PC-9 (cell line): ENCODE results near the gene RABL6. TPM values are rescaled to one million over a fixed set of nuclear protein-coding genes. Genes with fewer than 3 reads are reported as not detected.

Experiments
- BruUV-seq: library from RNA; stranded (reverse); fragments of 400-500 nt; replicated peaks from 2 replicates; lab custom pipeline; 2021; lab: Mats Ljungman, UMichigan
- CTCF ChIA-PET: fragments of 300-600 bp; sonication (Branson Sonifier 250); formaldehyde crosslinking; loops from one replicate; lab custom pipeline; 2022; ENCODE audit warnings: antibody characterized with exemption; lab: Charles Lee
- POLR2A ChIA-PET: fragments of 300-600 bp; sonication (Branson Sonifier 250); formaldehyde crosslinking; loops from one replicate; lab custom pipeline; 2022; ENCODE audit warnings: antibody characterized with exemption; ENCODE audit not compliant: unreplicated experiment; lab: Charles Lee
- DNase-seq, 2 experiments: peaks; one replicate each; pipeline versions ENCODE4 v3.0.0 to v3.0.0-alpha.2; 2015 to 2022; ENCODE audit warnings: mixed read lengths in 1 of 2
- H2AFZ ChIP-seq: fragments of 200-600 bp; sonication (generic); 2 replicates; pipeline ENCODE4 v1.8.1; 2017; ENCODE audit warnings: antibody characterized with exemption
- H3F3A ChIP-seq: fragments of 200-600 bp; sonication (generic); 2 replicates; pipeline ENCODE4 v1.8.1; 2017; ENCODE audit warnings: antibody characterized with exemption, mild to moderate bottlenecking, low read depth; ENCODE audit not compliant: insufficient read depth
- H3K27ac ChIP-seq: fragments of 200-600 bp; sonication (generic); 2 replicates; pipeline ENCODE4 v1.6.1; 2016; ENCODE audit warnings: mixed run types
- H3K27me3 ChIP-seq: fragments of 200-600 bp; sonication (generic); 2 replicates; pipeline ENCODE4 v1.6.1; 2016; ENCODE audit warnings: low read depth, mixed run types; ENCODE audit not compliant: insufficient read depth
- H3K36me3 ChIP-seq: fragments of 200-600 bp; sonication (generic); 2 replicates; pipeline ENCODE4 v1.6.1; 2016; ENCODE audit warnings: low read depth, mixed run types
- H3K4me1 ChIP-seq: fragments of 200-600 bp; sonication (generic); replicated peaks from 2 replicates; pipeline ENCODE4 v1.6.1; 2016; ENCODE audit warnings: mixed run types; ENCODE audit not compliant: insufficient read depth
- H3K4me2 ChIP-seq: fragments of 200-600 bp; sonication (generic); 2 replicates; pipeline ENCODE4 v1.6.1; 2017; ENCODE audit warnings: mixed run types
- H3K4me3 ChIP-seq: fragments of 200-600 bp; sonication (generic); 2 replicates; pipeline ENCODE4 v1.6.1; 2016; ENCODE audit warnings: mixed run types
- H3K79me2 ChIP-seq: fragments of 200-600 bp; sonication (generic); 2 replicates; pipeline ENCODE4 v1.6.1; 2017; ENCODE audit warnings: low read depth, mixed run types
- H3K9me2 ChIP-seq: fragments of 200-600 bp; sonication (generic); 2 replicates; pipeline ENCODE4 v1.8.1; 2017; ENCODE audit warnings: mild to moderate bottlenecking; ENCODE audit not compliant: insufficient read depth
- H3K9me3 ChIP-seq: fragments of 200-600 bp; sonication (generic); 2 replicates; pipeline ENCODE4 v1.8.1; 2016; ENCODE audit warnings: low read depth; ENCODE audit not compliant: insufficient read depth
- H4K20me1 ChIP-seq: fragments of 200-600 bp; sonication (generic); 2 replicates; pipeline ENCODE4 v1.8.1; 2017; ENCODE audit not compliant: insufficient read depth
- CTCF ChIP-seq: fragments of 200-600 bp; sonication (generic); conservative IDR thresholded peaks from 2 replicates; pipeline ENCODE4 v1.6.1; 2017; ENCODE audit warnings: mixed run types, antibody characterized with exemption, mild to moderate bottlenecking, moderate library complexity
- EZH2 ChIP-seq: fragments of 200-600 bp; sonication (generic); IDR thresholded peaks from 2 replicates; pipeline ENCODE4 v1.8.0; 2017; ENCODE audit warnings: antibody characterized with exemption, low read depth
- intact Hi-C: fragments of 100-400 bp; cut with micrococcal nuclease; formaldehyde crosslinking; loops from one replicate; pipeline ENCODE4 v1.10.0; 2022; ENCODE audit not compliant: unreplicated experiment
- total RNA-seq: library from RNA; stranded (reverse); gene quantifications from 2 replicates; pipeline ENCODE4 v1.2.3, GENCODE V29; 2021

RABL6 gene
- total RNA-seq, 1 experiment from 2014 or later = 116 TPM

GRCh38 chr9:136854842-136855460 lies 47.2 kb downstream of the RABL6 start:
- no peaks in the 10 kb centered on the region for H3K27me3 ChIP-seq
- ChIA-PET CTCF (no interaction called here), POLR2A (no interaction called here)
- peaks cover 3% of the 10 kb centered on the region; the same call in 1 of the 2 replicates for H3K4me1 ChIP-seq
- H3K79me2 ChIP-seq = no peaks in the 10 kb centered on the region
- H3F3A ChIP-seq = peaks cover 22% of the 10 kb centered on the region; the same call in 1 of the 2 replicates
- H3K4me3 ChIP-seq = no peak overlapping the region
- no peaks in the 10 kb centered on the region for H3K9me3 ChIP-seq
- no peaks in the 10 kb centered on the region for H3K9me2 ChIP-seq
- no peak for TF ChIP-seq EZH2
- no peak for TF ChIP-seq CTCF
- H3K4me2 ChIP-seq = no peak overlapping the region
- peaks cover 31% of the 10 kb centered on the region for H4K20me1 ChIP-seq
- H3K36me3 ChIP-seq = no peaks in the 10 kb centered on the region
- no peak overlapping the region for H3K27ac ChIP-seq
- H2AFZ ChIP-seq = no peak overlapping the region
- intact Hi-C loops = no loop called here
- BruUV-seq = no TSS peak
- DNase-seq = no peak

GRCh38 chr9:136855461-136856078 lies 47.8 kb downstream of the RABL6 start:
- Histone ChIP-seq H3K4me3 (no peak overlapping the region), H2AFZ (no peak overlapping the region), H3K36me3 (no peaks in the 10 kb centered on the region), H4K20me1 (peaks cover 30% of the 10 kb centered on the region; the same call in 1 of the 2 replicates), H3K9me2 (no peaks in the 10 kb centered on the region), H3K4me1 (no peaks in the 10 kb centered on the region), H3K79me2 (no peaks in the 10 kb centered on the region), H3K27ac (no peak overlapping the region), H3K9me3 (no peaks in the 10 kb centered on the region), H3K4me2 (no peak overlapping the region), H3F3A (peaks cover 16% of the 10 kb centered on the region; the same call in 1 of the 2 replicates), H3K27me3 (no peaks in the 10 kb centered on the region)
- ChIA-PET POLR2A (no interaction called here), CTCF (no interaction called here)
- DNase-seq = peak; percentile 1 to 15
- TF ChIP-seq CTCF (no peak), EZH2 (no peak)
- no TSS peak for BruUV-seq
- intact Hi-C loops = no loop called here

GRCh38 chr9:136856079-136856476 lies 48.3 kb downstream of the RABL6 start:
- POLR2A ChIA-PET = no interaction called here
- Histone ChIP-seq H3K9me3 (no peaks in the 10 kb centered on the region), H3K27ac (no peak overlapping the region), H3K4me1 (no peaks in the 10 kb centered on the region), H3K79me2 (no peaks in the 10 kb centered on the region), H3K4me2 (no peak overlapping the region), H3F3A (peaks cover 11% of the 10 kb centered on the region; the same call in 1 of the 2 replicates), H3K36me3 (no peaks in the 10 kb centered on the region), H2AFZ (no peak overlapping the region), H3K27me3 (no peaks in the 10 kb centered on the region), H3K4me3 (no peak overlapping the region), H4K20me1 (peaks cover 30% of the 10 kb centered on the region; the same call in 1 of the 2 replicates), H3K9me2 (no peaks in the 10 kb centered on the region)
- intact Hi-C loops = no loop called here
- TF ChIP-seq CTCF (no peak), EZH2 (no peak)
- DNase-seq = peak in 1 of 2 experiments; percentile 21
- BruUV-seq = no TSS peak
- CTCF ChIA-PET = no interaction called here
